HPDE6-E6E7 (cell line): Measurements from ENCODE around the gene OR51T1.

Source experiments
- DNase-seq: peaks from one replicate; pipeline ENCODE4 v3.0.0; 2011; ENCODE audit warnings: missing footprints; ENCODE audit errors: extremely low spot score

Gene OR51T1

GRCh38 chr11:4926608-4927007 lies 44.9 kb downstream of the OR51T1 start:
- DNase-seq, result no peak
